GM12891 (cell line): Measurements from ENCODE around the gene GNG13.

Experiments
- POLR2A ChIP-seq: IDR thresholded peaks from 2 replicates; pipeline ENCODE4 v1.6.1; 2011; ENCODE audit warnings: low read depth, low read length, control low read depth
- POLR2AphosphoS5 ChIP-seq: IDR thresholded peaks from 2 replicates; pipeline ENCODE4 v1.6.1; 2011; ENCODE audit warnings: low read depth, low read length, control low read depth
- POU2F2 ChIP-seq: IDR thresholded peaks from 2 replicates; pipeline ENCODE4 v1.6.1; 2011; ENCODE audit warnings: low read depth, mild to moderate bottlenecking, control low read depth, low read length, moderate library complexity
- TAF1 ChIP-seq: IDR thresholded peaks from 2 replicates; pipeline ENCODE4 v1.6.1; 2011; ENCODE audit warnings: low read depth, low read length, control low read depth

- TF ChIP-seq POLR2AphosphoS5 (no peak), POLR2A (no peak), TAF1 (no peak), POU2F2 (no peak)
These were observed 35.7 kb upstream of the GNG13 start for GRCh38 chr16:836221-836620.
